HUES64 (cell line): ENCODE data around the gene CEP131.

ENCODE experiments used
- H3K27ac ChIP-seq: 2 replicates; pipeline ENCODE4 v1.7.0; 2013; ENCODE audit warnings: low read depth, low read length, inconsistent platforms
- H3K27me3 ChIP-seq: 2 replicates; pipeline ENCODE4 v1.6.1; 2013; ENCODE audit warnings: mild to moderate bottlenecking, low read length; ENCODE audit not compliant: insufficient read depth
- H3K36me3 ChIP-seq: 2 replicates; pipeline ENCODE4 v1.6.1; 2013; ENCODE audit warnings: mild to moderate bottlenecking, low read length; ENCODE audit not compliant: insufficient read depth
- H3K4me1 ChIP-seq: 2 replicates; pipeline ENCODE4 v1.6.1; 2013; ENCODE audit warnings: mild to moderate bottlenecking, low read length, moderate library complexity; ENCODE audit not compliant: insufficient read depth
- H3K4me3 ChIP-seq: 2 replicates; pipeline ENCODE4 v1.5.1; 2013; ENCODE audit warnings: mild to moderate bottlenecking, low read length, moderate library complexity
- H3K9ac ChIP-seq: 2 replicates; pipeline ENCODE4 v1.6.1; 2013; ENCODE audit warnings: mild to moderate bottlenecking, low read depth, low read length
- H3K9me3 ChIP-seq: 2 replicates; pipeline ENCODE4 v1.6.1; 2013; ENCODE audit warnings: low read depth, low read length; ENCODE audit not compliant: insufficient read depth
- WGBS: fragments of 150-250, 120-280 bp; methylation state at CpG from one replicate; pipeline ENCODE4 v1.1.7; 2013; ENCODE audit warnings: missing lambda C conversion rate; 5-methylcytosine and 5-hydroxymethylcytosine counted together

The CEP131 gene

GRCh38 chr17:81219476-81220180 lies 3.1 kb downstream of the CEP131 start:
- Histone ChIP-seq H3K36me3 (peaks cover 16% of the 10 kb centered on the region), H3K9me3 (no peaks in the 10 kb centered on the region), H3K4me3 (no peak overlapping the region), H3K4me1 (peaks cover 10% of the 10 kb centered on the region), H3K27ac (no peak overlapping the region), H3K9ac (no peak overlapping the region), H3K27me3 (no peaks in the 10 kb centered on the region)
- 96% methylated on average over 24 of the region's 24 CpGs for WGBS

GRCh38 chr17:81218991-81219390 lies 3.8 kb downstream of the CEP131 start:
- no peaks in the 10 kb centered on the region for H3K9me3 ChIP-seq
- no peaks in the 10 kb centered on the region for H3K27me3 ChIP-seq
- 91% methylated on average over 11 of the region's 11 CpGs for WGBS
- H3K4me1 ChIP-seq = peaks cover 10% of the 10 kb centered on the region
- no peak overlapping the region for H3K27ac ChIP-seq
- H3K9ac ChIP-seq = no peak overlapping the region
- no peak overlapping the region for H3K4me3 ChIP-seq
- peaks cover 16% of the 10 kb centered on the region for H3K36me3 ChIP-seq

GRCh38 chr17:81218459-81218858 lies 4.3 kb downstream of the CEP131 start:
- H3K4me3 ChIP-seq = no peak overlapping the region
- H3K4me1 ChIP-seq = peaks cover 10% of the 10 kb centered on the region
- no peak overlapping the region for H3K9ac ChIP-seq
- H3K27ac ChIP-seq = no peak overlapping the region
- peaks cover 16% of the 10 kb centered on the region for H3K36me3 ChIP-seq
- 86% methylated on average over 13 of the region's 13 CpGs for WGBS
- H3K27me3 ChIP-seq = no peaks in the 10 kb centered on the region
- H3K9me3 ChIP-seq = no peaks in the 10 kb centered on the region

DNA sequence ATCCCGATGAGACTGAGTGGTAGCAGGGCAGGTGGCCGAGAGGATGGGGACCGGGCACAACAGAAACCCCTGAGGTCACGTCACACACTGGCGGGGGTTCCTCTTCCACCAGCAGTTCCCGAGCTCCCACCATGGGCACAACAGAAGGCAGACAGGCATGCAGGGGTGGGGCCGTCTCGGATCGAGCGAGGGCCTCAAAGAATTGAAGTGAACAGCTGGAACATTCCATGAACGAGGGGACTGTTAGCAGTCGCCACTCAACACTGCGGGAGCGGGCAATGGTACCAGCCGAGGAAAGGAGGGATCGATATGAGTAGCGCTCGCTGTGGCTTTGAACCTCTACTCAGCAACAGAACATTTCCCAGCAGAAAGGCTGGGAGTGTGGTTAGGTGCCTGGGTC lies 5.3 kb downstream of the CEP131 start:
- H3K9me3 ChIP-seq = no peaks in the 10 kb centered on the region
- H3K9ac ChIP-seq = no peak overlapping the region
- H3K4me3 ChIP-seq = no peak overlapping the region
- H3K27me3 ChIP-seq = no peaks in the 10 kb centered on the region
- 89% methylated on average over 17 of the region's 18 CpGs for WGBS
- peaks cover 16% of the 10 kb centered on the region for H3K36me3 ChIP-seq
- no peak overlapping the region for H3K27ac ChIP-seq
- peaks cover 10% of the 10 kb centered on the region for H3K4me1 ChIP-seq

DNA sequence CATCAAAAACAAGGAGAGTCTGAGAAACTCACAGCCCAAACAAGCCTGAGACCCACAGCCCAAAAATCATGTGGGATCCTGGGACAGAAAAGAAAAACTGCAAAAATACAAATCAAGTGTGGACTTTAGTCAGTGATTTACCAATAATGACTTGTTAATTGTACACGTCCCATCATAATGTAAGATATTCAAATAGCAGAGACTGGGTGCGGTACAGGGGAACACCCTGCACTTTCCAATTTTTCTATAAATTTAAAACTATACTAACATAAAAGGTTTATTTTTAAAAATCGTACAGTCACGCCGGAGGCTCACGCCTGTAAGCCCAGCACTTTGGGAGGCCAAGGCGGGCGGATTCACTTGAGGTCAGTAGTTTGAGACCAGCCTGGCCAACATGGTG lies 8.8 kb downstream of the CEP131 start:
- H3K36me3 ChIP-seq = peaks cover 10% of the 10 kb centered on the region; the same call in 1 of the 2 replicates
- H3K9me3 ChIP-seq = no peaks in the 10 kb centered on the region
- H3K4me3 ChIP-seq = no peak overlapping the region
- H3K27me3 ChIP-seq = no peaks in the 10 kb centered on the region
- no peaks in the 10 kb centered on the region for H3K4me1 ChIP-seq
- H3K27ac ChIP-seq = no peak overlapping the region
- 96% methylated on average over 8 of the region's 8 CpGs for WGBS
- no peak overlapping the region for H3K9ac ChIP-seq

DNA sequence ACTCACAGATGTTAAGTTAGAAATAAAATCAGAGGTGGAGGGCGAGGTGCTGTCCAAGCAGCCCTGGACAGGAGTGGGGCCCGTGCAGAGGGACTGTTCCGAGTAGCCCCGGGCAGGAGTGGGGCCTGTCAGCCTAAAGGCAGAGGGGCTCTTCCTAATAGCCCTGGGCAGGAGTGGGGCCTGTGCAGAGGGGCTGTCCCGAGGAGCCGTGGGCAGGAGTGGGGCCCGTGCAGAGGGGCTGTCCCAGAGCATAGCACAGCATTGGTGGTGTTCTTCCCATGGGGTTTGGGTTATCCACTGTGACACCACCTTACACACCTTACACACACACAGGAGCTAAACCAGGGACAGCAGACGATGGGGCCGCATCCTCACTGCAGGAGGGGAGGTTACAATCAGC lies 10.4 kb downstream of the CEP131 start:
- Histone ChIP-seq H3K27me3 (no peaks in the 10 kb centered on the region), H3K9me3 (no peaks in the 10 kb centered on the region), H3K9ac (no peak overlapping the region), H3K27ac (no peak overlapping the region), H3K4me1 (no peaks in the 10 kb centered on the region), H3K36me3 (peaks cover 5% of the 10 kb centered on the region; the same call in 1 of the 2 replicates), H3K4me3 (no peak overlapping the region)
- WGBS = 93% methylated on average over 9 of the region's 9 CpGs

DNA sequence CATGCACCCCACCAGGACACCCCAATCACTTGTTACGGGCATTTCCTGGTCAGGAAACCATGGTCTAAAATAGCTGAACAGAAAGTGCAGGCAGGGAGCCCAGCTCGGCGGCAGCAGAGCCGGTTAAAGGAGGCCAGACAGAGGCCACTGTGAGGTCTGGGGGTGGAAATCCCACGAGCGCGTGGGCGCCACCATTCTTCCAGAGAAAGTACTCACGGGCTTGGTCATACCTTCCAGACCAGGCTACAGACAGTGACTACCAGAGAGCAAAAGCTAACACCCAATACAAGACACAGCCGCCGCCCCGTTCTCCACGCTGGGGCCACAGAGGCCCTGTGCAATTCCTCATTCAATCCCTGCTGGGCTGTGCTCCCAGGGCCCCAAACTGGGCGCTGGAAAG lies 11.9 kb downstream of the CEP131 start:
- H3K27ac ChIP-seq = no peak overlapping the region
- H3K9ac ChIP-seq = no peak overlapping the region
- no peak overlapping the region for H3K4me3 ChIP-seq
- 79% methylated on average over 14 of the region's 14 CpGs for WGBS
- H3K4me1 ChIP-seq = no peaks in the 10 kb centered on the region
- H3K9me3 ChIP-seq = no peaks in the 10 kb centered on the region
- H3K27me3 ChIP-seq = no peaks in the 10 kb centered on the region
- 0 out of 2 replicates have a peak, but pooled peaks cover 2% of the 10 kb centered on the region for H3K36me3 ChIP-seq

GRCh38 chr17:81210466-81210865 lies 12.3 kb downstream of the CEP131 start:
- Histone ChIP-seq H3K4me3 (no peak overlapping the region), H3K4me1 (no peaks in the 10 kb centered on the region), H3K27ac (no peak overlapping the region), H3K27me3 (no peaks in the 10 kb centered on the region), H3K9ac (no peak overlapping the region), H3K36me3 (0 out of 2 replicates have a peak, but pooled peaks cover 2% of the 10 kb centered on the region), H3K9me3 (no peaks in the 10 kb centered on the region)
- WGBS = 96% methylated on average over 10 of the region's 10 CpGs

- Histone ChIP-seq H3K4me1 (no peaks in the 10 kb centered on the region), H3K9me3 (no peaks in the 10 kb centered on the region), H3K27ac (no peak overlapping the region), H3K9ac (no peak overlapping the region), H3K27me3 (no peaks in the 10 kb centered on the region), H3K4me3 (no peak overlapping the region), H3K36me3 (peaks cover 2% of the 10 kb centered on the region; the same call in 1 of the 2 replicates)
- 95% methylated on average over 16 of the region's 16 CpGs for WGBS
Measured at GRCh38 chr17:81209141-81209540, 13.6 kb downstream of the CEP131 start.

DNA sequence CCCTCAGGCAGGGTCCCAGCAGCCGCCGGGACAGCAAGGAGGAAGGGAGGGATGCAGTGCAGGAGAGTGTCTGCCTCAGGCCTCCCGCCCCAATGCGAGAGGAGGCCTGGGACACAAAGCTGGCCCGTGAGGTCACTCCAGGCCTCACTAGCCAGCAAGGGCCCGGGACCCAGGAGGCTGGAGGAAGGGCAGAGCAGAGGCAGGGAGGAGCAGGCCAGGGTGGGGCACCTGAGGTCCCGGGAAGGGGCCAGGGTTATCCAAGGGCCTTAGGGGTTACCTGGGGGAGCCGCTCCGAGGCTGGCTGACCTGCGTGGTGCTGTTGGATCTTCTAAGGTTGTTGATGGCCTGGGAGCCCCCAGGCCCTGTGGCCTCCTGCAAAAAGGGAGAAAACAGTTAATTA lies 14.1 kb downstream of the CEP131 start:
- WGBS = 93% methylated on average over 10 of the region's 10 CpGs
- H3K27ac ChIP-seq = no peak overlapping the region
- no peak overlapping the region for H3K9ac ChIP-seq
- no peaks in the 10 kb centered on the region for H3K27me3 ChIP-seq
- H3K4me1 ChIP-seq = no peaks in the 10 kb centered on the region
- no peaks in the 10 kb centered on the region for H3K9me3 ChIP-seq
- H3K4me3 ChIP-seq = no peak overlapping the region
- H3K36me3 ChIP-seq = peaks cover 2% of the 10 kb centered on the region; the same call in 1 of the 2 replicates

- H3K4me1 ChIP-seq = no peaks in the 10 kb centered on the region
Measured at GRCh38 chr17:81207610-81208581, 14.9 kb downstream of the CEP131 start.

More at GRCh38 chr17:81207610-81208581, 14.9 kb downstream of the CEP131 start:
- H3K27me3 ChIP-seq = no peaks in the 10 kb centered on the region
- peaks cover 6% of the 10 kb centered on the region; the same call in 1 of the 2 replicates for H3K36me3 ChIP-seq
- 96% methylated on average over 21 of the region's 21 CpGs for WGBS
- H3K9me3 ChIP-seq = no peaks in the 10 kb centered on the region
- no peak overlapping the region for H3K9ac ChIP-seq
- H3K4me3 ChIP-seq = no peak overlapping the region
- H3K27ac ChIP-seq = no peak overlapping the region
